ENCODE data around the gene SUPT3H.

DNA sequence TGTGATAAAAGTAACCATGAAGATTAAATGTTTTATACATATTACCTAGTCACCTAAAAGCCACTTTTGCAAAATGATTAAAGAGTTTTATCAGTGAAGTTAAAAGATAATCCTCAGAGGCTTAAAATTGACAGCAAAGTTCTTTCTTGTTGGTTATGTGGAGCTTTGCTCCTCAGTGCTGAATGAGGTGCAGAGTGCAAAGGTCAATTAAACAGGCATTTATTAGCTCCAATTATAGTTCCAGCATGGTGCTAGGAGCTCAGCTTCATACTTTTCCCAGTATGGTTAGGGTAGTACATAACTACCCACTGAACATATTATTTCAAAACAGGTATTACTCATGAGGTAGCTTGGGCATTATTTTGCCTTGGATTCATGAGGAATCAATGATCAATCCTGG lies 463.6 kb downstream of the SUPT3H start:
- TF ChIP-seq, protein P1, sequence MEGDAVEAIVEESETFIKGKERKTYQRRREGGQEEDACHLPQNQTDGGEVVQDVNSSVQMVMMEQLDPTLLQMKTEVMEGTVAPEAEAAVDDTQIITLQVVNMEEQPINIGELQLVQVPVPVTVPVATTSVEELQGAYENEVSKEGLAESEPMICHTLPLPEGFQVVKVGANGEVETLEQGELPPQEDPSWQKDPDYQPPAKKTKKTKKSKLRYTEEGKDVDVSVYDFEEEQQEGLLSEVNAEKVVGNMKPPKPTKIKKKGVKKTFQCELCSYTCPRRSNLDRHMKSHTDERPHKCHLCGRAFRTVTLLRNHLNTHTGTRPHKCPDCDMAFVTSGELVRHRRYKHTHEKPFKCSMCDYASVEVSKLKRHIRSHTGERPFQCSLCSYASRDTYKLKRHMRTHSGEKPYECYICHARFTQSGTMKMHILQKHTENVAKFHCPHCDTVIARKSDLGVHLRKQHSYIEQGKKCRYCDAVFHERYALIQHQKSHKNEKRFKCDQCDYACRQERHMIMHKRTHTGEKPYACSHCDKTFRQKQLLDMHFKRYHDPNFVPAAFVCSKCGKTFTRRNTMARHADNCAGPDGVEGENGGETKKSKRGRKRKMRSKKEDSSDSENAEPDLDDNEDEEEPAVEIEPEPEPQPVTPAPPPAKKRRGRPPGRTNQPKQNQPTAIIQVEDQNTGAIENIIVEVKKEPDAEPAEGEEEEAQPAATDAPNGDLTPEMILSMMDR (optimal IDR thresholded peaks at IDR 0.05 in 1 of 3, IDR thresholded peaks at IDR 0.05 in 1 of 3, conservative IDR thresholded peaks at IDR 0.05 in 1 of 3; ENCODE audit: extremely low read depth in 1 of 3, insufficient read depth in 2 of 3, low read length in 3 of 3): no peak
- TF ChIP-seq EZH2 (IDR thresholded peaks at IDR 0.05; ENCODE audit: low read length): no peak
